Activated naive CD8-positive, alpha-beta T cell treated with anti-CD3 and anti-CD28 coated beads, Interleukin-2, amount 50 U/mL, for 16 hours (primary cell): ENCODE results near the gene PSORS1C2.
A peak's percentile ranks its signal among the peaks of the same experiment; 100 is the strongest.

Experiments used
- DNase-seq: peaks from one replicate; pipeline ENCODE4 v3.0.0-alpha.2; 2020; ENCODE audit warnings: low read depth, low spot score

PSORS1C2 gene

DNA sequence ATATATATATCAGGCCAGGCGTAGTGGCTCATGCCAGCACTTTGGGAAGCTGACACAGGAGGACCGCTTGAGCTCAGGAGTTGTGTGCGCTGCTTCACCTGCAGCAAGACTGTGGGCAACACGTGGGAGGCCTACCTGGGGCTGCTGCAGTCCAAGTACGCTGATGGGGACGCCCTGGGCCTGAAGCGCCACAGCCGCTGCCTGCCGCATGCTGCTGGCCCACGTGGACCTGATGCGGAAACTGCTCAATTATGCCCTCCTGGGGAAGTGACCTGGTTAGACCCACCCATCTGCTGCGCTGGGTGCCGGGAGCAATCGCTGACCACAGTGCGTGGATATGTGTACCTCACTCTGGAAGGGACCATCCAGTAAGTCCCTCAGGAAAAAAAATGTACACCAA is 1.8 kb upstream of the PSORS1C2 start:
- DNase-seq = no peak

DNA sequence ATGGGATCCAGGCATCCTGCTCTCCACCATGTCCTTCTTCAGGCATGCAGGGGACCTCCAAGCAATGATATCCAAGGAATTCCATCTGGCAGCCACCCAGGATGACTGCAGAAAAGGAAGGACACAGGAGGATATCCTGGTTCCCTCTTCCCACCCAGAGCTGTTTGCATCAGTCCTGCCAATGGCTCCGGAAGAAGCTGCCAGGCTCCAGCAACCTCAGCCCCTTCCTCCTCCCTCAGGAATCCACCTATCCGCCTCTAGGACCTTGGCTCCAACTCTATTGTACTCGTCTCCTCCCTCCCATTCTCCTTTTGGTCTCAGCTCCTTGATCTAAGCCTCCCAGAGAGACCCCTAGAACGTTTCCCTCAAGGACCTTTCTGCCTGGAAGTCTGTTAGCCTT is 733 bp upstream of the PSORS1C2 start:
- DNase-seq = no peak

DNA sequence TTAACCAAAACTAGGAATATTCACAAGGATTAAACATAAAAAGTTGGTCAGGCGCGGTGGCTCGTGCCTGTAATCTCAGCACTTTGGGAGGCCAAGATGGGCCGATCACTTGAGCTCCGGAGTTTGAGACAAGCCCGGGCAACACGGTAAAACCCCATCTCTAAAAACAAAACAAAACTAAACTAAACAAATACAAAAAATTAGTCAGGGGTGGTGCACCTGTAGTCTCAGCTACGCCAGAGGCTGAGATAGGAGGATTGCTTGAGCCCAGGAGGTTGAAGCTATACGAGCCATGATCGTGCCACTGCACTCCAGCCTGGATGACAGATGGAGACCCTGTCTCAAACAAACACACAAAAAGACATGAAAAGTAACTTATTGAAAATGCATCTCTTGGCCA is 3.2 kb downstream of the PSORS1C2 start:
- DNase-seq = no peak

DNA sequence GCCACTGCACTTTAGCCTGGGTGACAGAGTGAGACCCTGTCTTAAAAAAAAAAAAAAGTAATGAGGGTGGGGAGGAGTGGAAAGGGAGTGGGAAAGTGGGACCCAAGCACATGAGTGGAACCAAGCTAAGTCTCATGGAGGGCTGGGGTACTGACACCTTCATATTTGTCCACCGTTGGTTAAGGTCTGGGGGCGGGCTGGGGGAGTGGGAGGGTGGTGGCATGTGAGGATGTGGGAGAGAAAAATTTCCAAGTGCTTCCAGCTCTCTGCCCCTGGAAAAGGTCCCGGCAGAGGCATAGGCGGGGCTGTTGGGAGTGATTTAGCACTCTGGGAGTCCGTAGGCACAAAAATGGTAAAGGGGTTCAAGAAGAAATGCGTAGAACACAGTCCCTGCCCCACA is 6.1 kb downstream of the PSORS1C2 start:
- DNase-seq = no peak

DNA sequence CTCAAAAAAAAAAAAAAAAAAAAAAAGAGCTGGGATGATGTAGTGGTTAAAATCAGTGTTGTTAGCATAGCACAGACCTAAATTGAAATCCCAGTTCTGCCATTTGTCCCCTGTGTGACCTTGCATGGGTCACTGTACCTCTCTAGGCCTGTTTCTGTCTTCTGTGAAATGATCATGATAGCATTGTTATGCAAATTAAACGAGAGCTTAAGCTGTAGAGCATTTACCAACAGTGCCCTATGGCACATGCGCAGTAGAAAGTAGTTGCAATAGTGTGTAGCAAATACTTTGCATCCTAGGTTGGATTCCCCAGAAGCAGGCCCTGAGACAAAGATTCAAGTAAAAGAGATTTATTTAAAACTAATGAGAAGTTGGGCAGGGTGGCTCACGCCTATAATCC is 7.3 kb downstream of the PSORS1C2 start:
- no peak for DNase-seq

DNA sequence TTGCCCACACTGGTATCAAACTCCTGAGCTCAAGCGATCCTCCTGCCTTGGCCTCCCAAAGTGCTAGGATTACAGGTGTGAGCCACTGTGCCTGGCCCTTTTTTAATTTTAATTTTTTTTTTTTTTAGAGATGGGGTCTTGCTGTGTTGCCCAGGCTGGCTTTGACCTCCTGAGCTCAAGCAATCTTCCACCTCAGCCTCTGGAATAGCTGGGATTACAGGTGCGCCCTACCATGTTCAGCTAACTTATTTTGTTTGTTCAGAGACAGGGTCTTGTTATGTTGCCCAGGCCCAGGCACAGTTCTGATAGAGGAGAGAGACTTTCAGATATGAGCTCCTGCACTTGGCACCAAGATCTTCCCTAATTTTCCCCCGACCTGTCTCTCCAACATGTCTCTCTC is 8.1 kb downstream of the PSORS1C2 start:
- DNase-seq = no peak

DNA sequence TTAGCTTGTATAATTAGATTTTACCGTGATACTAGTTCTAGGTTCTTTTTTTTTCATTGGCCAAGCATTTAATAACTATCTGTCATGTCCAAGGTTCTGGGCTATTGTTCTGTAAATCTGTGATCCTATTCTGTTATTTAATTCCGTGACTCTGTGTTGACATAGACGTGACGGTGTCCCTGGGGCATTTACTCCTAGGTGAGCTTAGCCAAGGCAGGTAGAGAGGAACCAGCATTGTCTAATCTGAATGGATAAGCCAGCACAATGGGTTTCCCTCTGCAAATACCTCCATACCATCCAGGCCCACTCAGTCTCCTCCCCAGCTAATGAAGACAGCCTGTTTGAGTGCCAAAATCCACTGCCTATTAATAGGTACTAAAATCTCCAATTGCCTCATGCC is 9.7 kb downstream of the PSORS1C2 start:
- DNase-seq = no peak

DNA sequence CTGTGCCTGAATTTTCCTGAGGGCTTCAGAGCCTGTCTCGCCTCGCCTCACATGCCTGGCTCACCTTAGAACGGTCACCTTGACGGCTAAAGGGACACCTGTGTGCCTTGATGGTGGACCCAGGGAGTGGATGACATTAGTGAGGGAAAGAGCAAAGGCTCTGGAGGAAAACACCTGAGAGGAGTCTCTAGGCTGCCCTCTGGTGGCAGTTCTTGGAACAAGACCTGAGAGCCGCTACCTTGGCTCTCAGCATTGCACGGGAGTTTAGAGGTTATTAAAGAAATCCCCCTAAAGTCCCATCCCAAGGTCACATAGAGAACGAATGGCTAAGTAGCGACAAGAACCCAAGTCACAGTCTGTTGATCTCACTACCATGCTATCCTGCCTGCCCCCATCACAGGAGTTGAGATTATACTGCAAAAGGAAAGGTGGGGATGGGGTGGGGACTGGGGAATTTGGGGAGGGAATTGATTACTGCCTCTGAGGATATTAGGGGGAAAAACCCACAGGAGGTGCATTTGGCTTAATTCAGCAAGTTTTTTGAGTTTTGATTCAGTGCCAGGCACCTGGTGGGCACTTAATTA is 10.7 kb downstream of the PSORS1C2 start:
- DNase-seq = peak; percentile 53

DNA sequence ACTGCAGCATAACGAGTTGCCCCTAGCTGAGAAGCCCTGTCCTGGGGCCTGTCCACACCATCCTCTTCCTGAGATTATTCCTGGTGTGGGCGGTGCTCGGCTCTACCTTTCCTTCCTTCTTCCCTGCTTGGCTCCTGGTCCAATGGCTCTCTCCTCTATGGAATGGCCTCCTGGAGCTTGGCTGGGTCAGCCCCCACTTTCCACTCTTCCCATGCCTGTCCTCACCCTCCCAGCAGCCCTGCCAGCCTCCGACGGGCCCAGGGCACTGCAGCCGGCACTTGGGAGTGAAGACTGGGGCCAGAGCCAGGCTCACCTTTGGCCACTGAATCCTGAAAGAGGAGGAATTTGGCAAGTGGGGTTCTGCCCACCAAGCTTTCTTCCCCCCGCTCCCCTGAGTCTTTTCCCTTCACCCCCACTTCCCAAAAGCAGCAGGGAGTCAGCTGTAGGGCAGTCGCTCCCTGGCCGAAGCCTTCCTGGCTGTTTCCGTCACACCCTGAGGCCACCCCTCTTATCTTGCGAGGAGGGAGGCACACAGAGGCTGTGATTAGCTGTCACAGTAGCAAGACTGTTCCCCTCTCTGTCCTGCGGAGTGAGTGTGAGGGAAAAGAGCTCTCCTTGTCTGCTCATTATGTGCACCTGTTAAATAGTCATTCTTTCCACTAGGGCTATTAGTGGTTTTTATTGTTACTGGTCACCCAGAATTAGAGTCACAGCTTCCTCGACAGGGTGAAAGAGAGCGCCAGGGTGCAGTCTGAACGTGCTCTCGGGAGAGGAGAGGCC is 12.3 kb downstream of the PSORS1C2 start:
- no peak for DNase-seq

DNA sequence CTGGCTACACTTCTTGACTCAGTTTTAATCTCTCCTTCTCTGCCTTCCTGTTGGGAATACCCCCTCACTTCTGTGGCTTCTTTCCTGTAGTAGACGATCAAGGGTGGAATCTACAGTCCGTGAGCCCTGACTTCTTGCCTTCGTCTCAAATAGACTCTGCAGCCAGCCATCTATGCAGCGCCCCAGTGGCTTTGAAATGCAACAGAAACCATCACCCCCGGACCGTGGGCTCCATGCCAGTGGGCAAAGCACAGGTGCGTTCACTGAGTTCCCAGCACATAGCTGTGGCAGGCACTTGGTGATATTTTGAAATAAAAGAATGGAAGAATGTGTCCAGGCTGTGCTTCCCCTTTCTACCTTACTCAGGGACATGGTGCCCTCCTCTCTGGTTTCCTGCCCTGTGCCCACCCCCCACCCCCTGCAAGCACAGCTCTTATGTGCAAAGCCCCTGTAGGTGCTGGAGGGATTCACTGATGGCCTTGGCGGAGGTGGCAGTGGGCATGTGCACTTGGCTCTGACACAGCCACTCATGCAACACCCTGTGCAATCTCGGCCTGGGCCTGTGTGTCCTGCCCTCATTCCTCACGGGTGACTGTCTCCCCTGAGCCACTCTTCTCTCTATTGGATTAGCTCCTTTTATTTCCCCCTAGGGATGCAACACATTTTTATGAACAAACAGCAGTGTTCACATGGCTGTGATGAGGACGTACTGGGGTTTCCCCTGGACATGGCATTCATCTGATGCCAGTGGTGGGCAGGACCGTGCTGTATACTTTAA is 13.1 kb downstream of the PSORS1C2 start:
- DNase-seq = no peak

DNA sequence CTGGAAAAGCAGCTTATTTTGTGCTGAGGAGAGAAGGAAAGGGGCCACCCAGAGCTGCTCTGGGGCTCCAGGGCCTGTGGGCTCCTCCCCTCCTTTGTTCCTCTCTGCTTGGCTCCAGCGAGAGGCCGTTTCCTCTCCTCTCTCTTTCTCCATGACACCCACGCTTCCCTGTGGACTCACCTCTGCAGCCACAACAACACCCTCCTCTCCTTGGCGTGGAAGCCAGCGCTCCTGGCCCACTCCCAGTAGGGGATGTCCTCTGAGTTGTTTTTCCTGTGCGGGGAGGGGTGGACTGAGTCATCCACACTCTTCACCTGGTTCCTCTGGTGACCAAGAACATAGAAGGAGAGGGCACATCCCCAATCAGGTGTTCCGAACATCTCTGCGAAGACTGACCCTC is 13.7 kb downstream of the PSORS1C2 start:
- DNase-seq = no peak

DNA sequence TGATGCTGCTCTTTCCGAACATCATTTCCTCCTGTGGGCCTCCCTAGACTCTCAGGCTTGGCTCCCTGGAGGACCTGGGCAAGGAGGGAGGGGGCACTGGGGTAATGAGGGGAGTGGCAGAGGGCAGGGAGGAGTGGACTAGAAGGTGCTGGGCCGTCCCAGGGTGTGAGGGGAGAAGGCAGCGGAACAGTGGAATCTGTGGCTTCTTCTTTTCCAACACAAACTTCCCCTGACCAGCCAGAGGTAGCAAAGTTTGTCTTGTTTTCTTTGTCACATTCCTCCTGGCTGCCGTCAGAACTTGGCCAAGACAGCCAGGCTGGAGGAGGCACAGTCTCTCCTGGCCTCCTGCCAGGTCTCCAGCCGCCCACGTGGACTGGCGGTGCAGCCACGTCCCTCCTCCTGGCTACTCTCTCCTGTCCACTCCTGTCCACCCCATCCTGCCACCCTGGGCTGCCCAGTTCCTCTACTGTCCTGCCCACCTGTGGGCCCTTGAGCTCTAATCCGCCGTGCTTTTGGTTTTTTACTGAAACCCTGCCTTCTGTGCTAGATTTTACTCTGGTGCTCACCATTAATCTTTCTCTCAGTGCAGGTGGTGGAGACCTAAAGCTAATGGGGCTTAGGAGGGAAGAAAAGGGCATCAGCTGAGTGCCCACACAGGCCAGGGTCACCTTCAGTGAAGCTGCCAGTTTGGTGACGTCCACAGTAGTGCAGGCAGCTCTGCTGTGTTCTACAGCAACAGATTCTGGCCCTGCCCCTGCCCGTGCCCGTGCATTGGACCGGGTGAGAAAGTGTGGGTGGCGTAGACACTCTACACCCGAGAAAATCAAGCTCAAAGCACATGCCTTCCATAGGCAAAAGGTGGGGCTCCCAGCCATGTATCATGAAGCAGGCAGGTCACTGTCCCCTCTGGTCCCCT is 15.8 kb downstream of the PSORS1C2 start:
- no peak for DNase-seq

DNA sequence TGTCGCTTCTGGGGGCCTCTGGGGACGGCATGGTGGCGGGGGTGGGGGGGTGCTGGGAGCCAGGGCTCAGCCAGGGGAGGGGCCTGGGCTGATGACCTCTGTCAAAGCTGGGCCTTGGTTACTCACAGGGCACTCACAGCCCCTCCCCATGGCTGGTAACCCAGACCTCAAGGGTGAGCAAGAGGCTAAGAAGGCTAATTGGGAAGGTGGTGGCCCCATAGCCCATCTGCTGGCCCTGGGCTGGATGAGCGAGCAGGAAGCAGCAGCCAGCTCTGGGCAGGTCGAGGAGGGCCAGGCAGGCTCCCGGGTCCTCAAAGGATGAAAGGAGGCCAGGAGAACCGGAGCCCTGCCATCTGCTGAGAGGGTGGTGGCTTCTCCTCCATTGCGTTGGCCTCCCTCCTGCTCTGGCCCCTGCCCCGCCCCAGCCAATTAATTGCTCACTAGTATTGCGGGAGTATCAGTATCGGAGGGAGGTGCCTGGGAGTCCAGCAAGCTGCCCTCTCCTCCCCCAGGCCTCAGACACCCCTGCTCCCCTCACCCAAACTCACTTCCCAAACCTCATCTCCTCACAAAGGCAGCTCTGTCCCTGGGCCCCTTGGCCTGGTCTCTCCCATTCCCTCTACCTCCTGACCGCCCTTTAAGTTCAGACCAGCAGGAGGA is 17.6 kb downstream of the PSORS1C2 start:
- DNase-seq = no peak

DNA sequence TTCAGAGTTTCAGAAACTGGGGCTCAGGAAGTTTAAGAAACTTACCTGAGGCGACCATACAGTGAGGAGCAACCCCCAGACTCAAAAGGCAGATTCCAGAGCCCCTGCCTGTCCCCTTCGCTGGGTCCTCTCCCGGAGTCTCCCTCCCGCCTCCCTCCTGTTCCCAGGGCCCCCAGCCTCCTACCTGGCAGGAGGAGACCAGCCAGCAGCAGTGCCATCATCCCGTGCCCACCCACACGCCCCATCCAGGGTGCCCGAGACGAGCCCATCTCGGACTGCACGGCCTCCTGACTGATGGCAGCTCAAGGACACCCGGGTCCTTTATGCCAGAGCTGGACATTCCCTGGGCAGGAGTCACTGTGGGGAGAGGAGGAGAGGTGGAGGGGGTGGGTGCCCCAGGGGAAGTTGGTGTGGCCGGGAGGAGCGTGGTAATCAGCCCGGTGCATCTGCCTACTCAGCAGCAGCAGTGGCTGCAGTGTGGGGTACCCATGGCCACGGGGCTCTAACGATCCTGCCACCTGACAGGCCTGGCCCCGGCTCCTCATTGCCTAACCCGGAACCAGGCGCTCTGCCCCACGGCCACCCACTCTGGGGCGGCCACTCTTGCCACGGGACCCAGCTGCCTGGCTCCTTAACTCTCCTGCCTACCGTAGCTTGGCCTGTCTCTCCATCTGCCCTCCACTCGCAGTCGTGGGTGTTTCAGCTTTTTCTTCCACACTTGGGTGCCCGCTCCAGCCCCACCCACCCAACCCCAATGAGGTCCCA is 18.5 kb downstream of the PSORS1C2 start, which contains the start of gene CDSN:
Gene CDSN, minus strand, starts transcription at position 296 of the 765 bp plus-strand sequence. Its CDS starts 27 bp downstream, at position 269.
- no peak for DNase-seq

DNA sequence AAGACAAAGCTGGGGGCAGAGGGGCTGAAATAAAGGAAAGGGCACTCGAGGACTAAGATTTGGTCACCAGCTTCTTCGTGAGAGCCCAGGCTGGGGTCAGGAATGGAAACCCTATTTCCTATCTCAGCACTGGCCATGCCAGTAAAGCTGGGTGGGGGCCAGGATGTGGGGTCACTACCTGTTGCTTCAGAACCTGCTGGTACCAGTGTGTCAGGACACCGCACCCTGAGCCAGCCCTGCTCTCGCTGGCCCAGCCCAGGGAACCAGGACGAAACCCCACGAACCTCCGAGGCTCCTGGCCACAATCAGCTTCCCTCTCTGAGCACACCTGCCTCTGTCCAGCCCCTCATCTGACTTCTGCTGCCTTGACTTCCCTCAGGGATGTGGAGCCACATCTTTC is 20.7 kb downstream of the PSORS1C2 start:
- DNase-seq = no peak

DNA sequence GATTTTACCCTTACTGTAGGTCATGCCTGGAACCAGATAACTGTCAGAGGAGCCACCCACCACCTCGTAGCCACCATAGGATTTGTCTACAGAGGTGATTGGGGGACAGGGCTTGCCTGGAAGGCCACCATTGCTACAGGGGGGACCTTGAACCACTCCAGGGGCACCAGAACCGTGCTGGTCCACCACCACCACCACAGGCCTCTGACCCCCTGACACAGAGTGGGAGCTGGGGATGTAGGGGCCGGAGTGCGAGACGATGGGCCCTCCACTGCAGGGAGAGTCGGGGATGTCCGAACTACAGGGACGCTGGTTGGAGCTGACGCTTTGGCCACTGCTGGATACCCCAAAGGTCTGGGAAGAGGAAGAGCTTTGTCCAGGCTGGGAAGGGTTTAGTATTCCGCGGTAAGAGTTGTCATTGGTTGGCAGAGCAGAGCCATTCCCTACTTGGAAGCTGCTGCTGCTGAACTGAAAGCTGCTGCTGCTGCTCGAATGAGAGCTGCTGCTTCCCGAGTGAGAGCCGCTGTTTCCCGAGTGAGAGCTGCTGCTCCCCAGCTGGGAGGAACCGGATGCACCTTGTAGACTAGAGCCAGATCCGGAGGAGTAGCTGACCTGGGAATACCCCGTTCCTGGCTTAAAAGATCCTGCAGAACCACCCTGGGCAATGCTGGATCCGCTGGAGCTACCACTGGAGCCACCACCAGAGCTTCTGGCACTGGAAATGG is 22.0 kb downstream of the PSORS1C2 start:
- no peak for DNase-seq

DNA sequence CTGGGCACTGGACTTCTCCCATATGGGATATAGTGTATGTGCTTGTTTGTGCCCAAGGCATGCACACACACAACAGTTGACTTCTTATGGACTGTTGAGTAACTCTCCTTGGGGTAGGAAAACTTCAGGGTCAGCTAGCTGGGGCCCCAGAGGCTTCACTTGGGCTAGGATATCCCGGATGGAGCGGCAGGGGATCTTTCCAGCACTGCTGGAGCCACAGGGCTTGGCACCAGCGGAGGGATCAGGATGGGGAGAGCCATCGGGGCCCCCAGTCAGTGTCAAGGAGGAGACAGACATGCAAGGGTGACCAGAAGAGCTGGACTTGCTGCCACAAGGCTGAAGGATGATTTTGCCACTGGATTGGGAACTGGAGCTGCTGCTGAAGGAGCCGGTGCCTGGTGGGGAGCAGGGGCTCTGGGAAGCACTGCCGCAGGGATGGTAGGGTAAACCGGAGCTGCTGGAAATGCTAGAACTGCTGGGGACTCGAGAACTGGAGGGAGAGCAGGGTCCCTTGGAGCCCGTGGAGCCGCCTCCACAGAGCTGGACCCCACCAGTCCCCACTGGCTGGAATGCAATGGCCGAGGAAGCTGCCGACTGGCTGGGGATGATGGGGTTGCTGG is 22.8 kb downstream of the PSORS1C2 start:
- DNase-seq = no peak

DNA sequence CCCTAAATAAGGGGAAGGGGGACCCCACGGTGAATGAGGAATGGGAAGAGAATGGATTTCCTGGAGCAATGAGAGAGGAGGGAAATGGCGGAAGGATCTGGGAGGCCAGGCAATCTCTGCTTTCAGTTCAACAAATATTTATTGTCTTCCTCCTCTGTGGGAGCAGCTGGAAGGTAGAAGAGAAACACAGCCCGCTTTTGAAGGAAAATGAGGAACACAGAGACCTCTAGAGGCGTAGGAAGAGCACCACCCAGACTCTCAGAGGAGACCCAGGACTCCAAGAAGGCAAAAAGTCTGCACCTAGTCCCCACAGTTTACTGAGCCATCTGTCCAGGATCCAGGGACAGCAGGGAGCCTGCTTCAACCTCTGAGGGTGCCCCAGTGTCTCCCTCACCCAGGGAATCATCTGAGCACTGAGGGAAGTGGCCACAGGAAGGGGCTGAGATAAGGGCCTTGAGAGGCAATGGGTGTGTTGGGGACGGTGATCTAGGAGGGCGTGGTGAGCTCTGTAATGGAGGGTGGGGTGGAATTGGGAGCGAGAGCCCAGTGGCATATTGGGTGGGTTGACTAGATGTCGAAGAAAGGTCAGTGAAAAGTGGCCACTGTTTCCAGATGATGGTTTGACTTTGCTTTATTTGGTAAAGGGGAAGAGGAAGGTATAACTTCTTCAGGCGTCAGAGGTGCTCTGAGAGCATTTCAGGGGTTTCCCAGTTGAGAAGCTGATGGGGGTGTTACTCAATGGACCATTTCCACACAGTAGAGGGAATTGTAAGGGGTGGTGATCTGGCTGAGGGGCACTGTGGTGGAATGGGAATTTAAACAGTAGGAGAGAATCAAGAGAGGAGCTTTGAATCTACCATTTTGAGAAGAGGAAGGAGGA is 23.7 kb downstream of the PSORS1C2 start:
- no peak for DNase-seq
